NB4 (cell line): ENCODE data around the gene LMTK3.
"Not testable (repeated sequence)": the region's sequence is repeated elsewhere in the genome, so short reads cannot be mapped to it uniquely, and the experiment has no call there.

Experiments used
- MAX ChIP-seq: IDR thresholded peaks from 2 replicates; pipeline ENCODE4 v1.6.1; 2011; ENCODE audit warnings: low read depth, low read length
- POLR2A ChIP-seq: IDR thresholded peaks from 2 replicates; pipeline ENCODE4 v1.6.1; 2011; ENCODE audit warnings: mild to moderate bottlenecking; ENCODE audit not compliant: insufficient read length; ENCODE audit errors: extremely low read depth

GRCh38 chr19:48538057-48538456 lies 26.4 kb upstream of the LMTK3 start:
- TF ChIP-seq POLR2A, MAX: not testable (repeated sequence)
